HEK293 (cell line): Measurements from ENCODE around the gene KRTAP12-4.

Experiments
- ELK4 ChIP-seq: IDR thresholded peaks from 2 replicates; pipeline ENCODE4 v1.6.1; 2011; ENCODE audit warnings: mild to moderate bottlenecking, low read depth, low read length, borderline replicate concordance
- REST ChIP-seq: fragments of 450-650 bp; formaldehyde crosslinking; IDR thresholded peaks from 2 replicates; pipeline ENCODE4 v1.5.1; 2016; ENCODE audit warnings: missing biosample characterization, missing genetic modification characterization
- TCF7L2 ChIP-seq: IDR thresholded peaks from 2 replicates; pipeline ENCODE4 v1.6.1; 2011; ENCODE audit warnings: low read depth, mild to moderate bottlenecking, inconsistent platforms, low read length, moderate library complexity, borderline replicate concordance
- ZNF138 ChIP-seq: fragments of 450-650 bp; formaldehyde crosslinking; IDR thresholded peaks from 2 replicates; pipeline ENCODE4 v1.5.1; 2016; ENCODE audit warnings: missing biosample characterization, missing genetic modification characterization, borderline replicate concordance
- ZNF174 ChIP-seq: fragments of 450-650 bp; formaldehyde crosslinking; IDR thresholded peaks from 2 replicates; pipeline ENCODE4 v1.5.0; 2017; ENCODE audit warnings: missing biosample characterization, mild to moderate bottlenecking, missing genetic modification characterization
- ZNF23 ChIP-seq: fragments of 450-650 bp; formaldehyde crosslinking; IDR thresholded peaks from 2 replicates; pipeline ENCODE4 v1.5.1; 2016; ENCODE audit warnings: missing biosample characterization, missing genetic modification characterization, borderline replicate concordance
- ZNF558 ChIP-seq: fragments of 450-650 bp; formaldehyde crosslinking; IDR thresholded peaks from 2 replicates; pipeline ENCODE4 v1.5.1; 2016; ENCODE audit warnings: missing biosample characterization, missing genetic modification characterization
- ZNF777 ChIP-seq: fragments of 450-650 bp; formaldehyde crosslinking; IDR thresholded peaks from 2 replicates; pipeline ENCODE4 v1.5.1; 2017; ENCODE audit warnings: missing biosample characterization, missing genetic modification characterization, borderline replicate concordance
- TF ChIP-seq, protein P1 (sequence below): fragments of 450-650 bp; formaldehyde crosslinking; IDR thresholded peaks from 2 replicates; pipeline ENCODE4 v1.5.1; 2016; ENCODE audit warnings: missing biosample characterization, missing genetic modification characterization
- TF ChIP-seq, protein P2 (sequence below): fragments of 450-650 bp; formaldehyde crosslinking; IDR thresholded peaks from 2 replicates; pipeline ENCODE4 v1.5.1; 2016; ENCODE audit warnings: missing biosample characterization, missing genetic modification characterization, low read depth
- TF ChIP-seq, protein P3 (sequence below): fragments of 450-650 bp; formaldehyde crosslinking; IDR thresholded peaks from 2 replicates; pipeline ENCODE4 v1.5.1; 2016; ENCODE audit warnings: missing biosample characterization, missing genetic modification characterization
- TF ChIP-seq, protein P4 (sequence below): fragments of 450-650 bp; formaldehyde crosslinking; IDR thresholded peaks from 2 replicates; pipeline ENCODE4 v1.5.1; 2016; ENCODE audit warnings: missing biosample characterization, missing genetic modification characterization

GRCh38 chr21:44644878-44645277, 9.6 kb downstream of the KRTAP12-4 start:
- TF ChIP-seq, protein P1, sequence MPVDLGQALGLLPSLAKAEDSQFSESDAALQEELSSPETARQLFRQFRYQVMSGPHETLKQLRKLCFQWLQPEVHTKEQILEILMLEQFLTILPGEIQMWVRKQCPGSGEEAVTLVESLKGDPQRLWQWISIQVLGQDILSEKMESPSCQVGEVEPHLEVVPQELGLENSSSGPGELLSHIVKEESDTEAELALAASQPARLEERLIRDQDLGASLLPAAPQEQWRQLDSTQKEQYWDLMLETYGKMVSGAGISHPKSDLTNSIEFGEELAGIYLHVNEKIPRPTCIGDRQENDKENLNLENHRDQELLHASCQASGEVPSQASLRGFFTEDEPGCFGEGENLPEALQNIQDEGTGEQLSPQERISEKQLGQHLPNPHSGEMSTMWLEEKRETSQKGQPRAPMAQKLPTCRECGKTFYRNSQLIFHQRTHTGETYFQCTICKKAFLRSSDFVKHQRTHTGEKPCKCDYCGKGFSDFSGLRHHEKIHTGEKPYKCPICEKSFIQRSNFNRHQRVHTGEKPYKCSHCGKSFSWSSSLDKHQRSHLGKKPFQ = no peak
- TF ChIP-seq, protein P2, sequence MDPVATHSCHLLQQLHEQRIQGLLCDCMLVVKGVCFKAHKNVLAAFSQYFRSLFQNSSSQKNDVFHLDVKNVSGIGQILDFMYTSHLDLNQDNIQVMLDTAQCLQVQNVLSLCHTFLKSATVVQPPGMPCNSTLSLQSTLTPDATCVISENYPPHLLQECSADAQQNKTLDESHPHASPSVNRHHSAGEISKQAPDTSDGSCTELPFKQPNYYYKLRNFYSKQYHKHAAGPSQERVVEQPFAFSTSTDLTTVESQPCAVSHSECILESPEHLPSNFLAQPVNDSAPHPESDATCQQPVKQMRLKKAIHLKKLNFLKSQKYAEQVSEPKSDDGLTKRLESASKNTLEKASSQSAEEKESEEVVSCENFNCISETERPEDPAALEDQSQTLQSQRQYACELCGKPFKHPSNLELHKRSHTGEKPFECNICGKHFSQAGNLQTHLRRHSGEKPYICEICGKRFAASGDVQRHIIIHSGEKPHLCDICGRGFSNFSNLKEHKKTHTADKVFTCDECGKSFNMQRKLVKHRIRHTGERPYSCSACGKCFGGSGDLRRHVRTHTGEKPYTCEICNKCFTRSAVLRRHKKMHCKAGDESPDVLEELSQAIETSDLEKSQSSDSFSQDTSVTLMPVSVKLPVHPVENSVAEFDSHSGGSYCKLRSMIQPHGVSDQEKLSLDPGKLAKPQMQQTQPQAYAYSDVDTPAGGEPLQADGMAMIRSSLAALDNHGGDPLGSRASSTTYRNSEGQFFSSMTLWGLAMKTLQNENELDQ (tag by site-specific recombination) = no peak
- no peak for TF ChIP-seq ZNF777 (tag by site-specific recombination)
- no peak for TF ChIP-seq REST (tag by site-specific recombination)
- TF ChIP-seq ZNF174 (tag by site-specific recombination) = no peak
- no peak for TF ChIP-seq ZNF23 (tag by site-specific recombination)
- TF ChIP-seq, protein P3, sequence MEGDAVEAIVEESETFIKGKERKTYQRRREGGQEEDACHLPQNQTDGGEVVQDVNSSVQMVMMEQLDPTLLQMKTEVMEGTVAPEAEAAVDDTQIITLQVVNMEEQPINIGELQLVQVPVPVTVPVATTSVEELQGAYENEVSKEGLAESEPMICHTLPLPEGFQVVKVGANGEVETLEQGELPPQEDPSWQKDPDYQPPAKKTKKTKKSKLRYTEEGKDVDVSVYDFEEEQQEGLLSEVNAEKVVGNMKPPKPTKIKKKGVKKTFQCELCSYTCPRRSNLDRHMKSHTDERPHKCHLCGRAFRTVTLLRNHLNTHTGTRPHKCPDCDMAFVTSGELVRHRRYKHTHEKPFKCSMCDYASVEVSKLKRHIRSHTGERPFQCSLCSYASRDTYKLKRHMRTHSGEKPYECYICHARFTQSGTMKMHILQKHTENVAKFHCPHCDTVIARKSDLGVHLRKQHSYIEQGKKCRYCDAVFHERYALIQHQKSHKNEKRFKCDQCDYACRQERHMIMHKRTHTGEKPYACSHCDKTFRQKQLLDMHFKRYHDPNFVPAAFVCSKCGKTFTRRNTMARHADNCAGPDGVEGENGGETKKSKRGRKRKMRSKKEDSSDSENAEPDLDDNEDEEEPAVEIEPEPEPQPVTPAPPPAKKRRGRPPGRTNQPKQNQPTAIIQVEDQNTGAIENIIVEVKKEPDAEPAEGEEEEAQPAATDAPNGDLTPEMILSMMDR (tag by site-specific recombination) = no peak
- no peak for TF ChIP-seq ZNF138 (tag by site-specific recombination)
- TF ChIP-seq ZNF558 (tag by site-specific recombination) = no peak
- TF ChIP-seq ELK4 = no peak
- no peak for TF ChIP-seq TCF7L2
- TF ChIP-seq, protein P4, sequence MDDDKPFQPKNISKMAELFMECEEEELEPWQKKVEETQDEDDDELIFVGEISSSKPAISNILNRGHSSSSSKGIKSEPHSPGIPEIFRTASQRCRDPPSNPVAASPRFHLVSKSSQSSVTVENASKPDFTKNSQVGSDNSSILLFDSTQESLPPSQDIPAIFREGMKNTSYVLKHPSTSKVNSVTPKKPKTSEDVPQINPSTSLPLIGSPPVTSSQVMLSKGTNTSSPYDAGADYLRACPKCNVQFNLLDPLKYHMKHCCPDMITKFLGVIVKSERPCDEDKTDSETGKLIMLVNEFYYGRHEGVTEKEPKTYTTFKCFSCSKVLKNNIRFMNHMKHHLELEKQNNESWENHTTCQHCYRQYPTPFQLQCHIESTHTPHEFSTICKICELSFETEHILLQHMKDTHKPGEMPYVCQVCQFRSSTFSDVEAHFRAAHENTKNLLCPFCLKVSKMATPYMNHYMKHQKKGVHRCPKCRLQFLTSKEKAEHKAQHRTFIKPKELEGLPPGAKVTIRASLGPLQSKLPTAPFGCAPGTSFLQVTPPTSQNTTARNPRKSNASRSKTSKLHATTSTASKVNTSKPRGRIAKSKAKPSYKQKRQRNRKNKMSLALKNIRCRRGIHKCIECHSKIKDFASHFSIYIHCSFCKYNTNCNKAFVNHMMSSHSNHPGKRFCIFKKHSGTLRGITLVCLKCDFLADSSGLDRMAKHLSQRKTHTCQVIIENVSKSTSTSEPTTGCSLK (tag by site-specific recombination) = no peak
